Neural cell (in vitro differentiated cells): ENCODE measurements around the gene ZNF430. TPM values are rescaled to one million over a fixed set of nuclear protein-coding genes. Genes with fewer than 3 reads are reported as not detected.

ENCODE experiments used
- H2AFZ ChIP-seq: fragments of 200-600, 300-800 bp; sonication (generic), shearing (Covaris generic); 2 replicates; pipeline ENCODE4 v1.6.0; 2014; ENCODE audit warnings: low read depth, mild to moderate bottlenecking, antibody characterized with exemption, low read length, moderate library complexity
- H3F3A ChIP-seq: fragments of 200-600 bp; shearing (Covaris generic); 2 replicates; pipeline ENCODE4 v1.6.1; 2016; ENCODE audit warnings: mild to moderate bottlenecking, moderate library complexity, mixed read lengths, antibody characterized with exemption, low read length; ENCODE audit not compliant: insufficient read depth, poor library complexity, severe bottlenecking
- H3K27ac ChIP-seq: fragments of 200-600, 300-800 bp; sonication (generic), shearing (Covaris generic); 2 replicates; pipeline ENCODE4 v1.5.1; 2014; ENCODE audit warnings: mild to moderate bottlenecking, low read length, moderate library complexity
- H3K27me3 ChIP-seq: fragments of 300-800, 200-600 bp; sonication (generic), shearing (Covaris generic); 2 replicates; pipeline ENCODE4 v1.6.0; 2014; ENCODE audit warnings: mild to moderate bottlenecking, low read depth, low read length, moderate library complexity; ENCODE audit not compliant: insufficient read depth
- H3K36me3 ChIP-seq: fragments of 300-800, 200-600 bp; sonication (generic), shearing (Covaris generic); 2 replicates; pipeline ENCODE4 v1.5.1; 2014; ENCODE audit warnings: mild to moderate bottlenecking, antibody characterized with exemption, low read length, moderate library complexity; ENCODE audit not compliant: insufficient read depth
- H3K4me2 ChIP-seq: fragments of 300-800, 200-600 bp; sonication (generic), shearing (Covaris generic); 2 replicates; pipeline ENCODE4 v1.6.0; 2014; ENCODE audit warnings: mild to moderate bottlenecking, low read length
- H3K4me3 ChIP-seq: fragments of 300-800, 200-600 bp; sonication (generic), shearing (Covaris generic); 2 replicates; pipeline ENCODE4 v1.5.1; 2014; ENCODE audit warnings: mild to moderate bottlenecking, low read length, moderate library complexity
- H3K79me2 ChIP-seq: fragments of 200-600 bp; shearing (Covaris generic); replicated peaks from 2 replicates; pipeline ENCODE4 v1.6.0; 2014; ENCODE audit warnings: mild to moderate bottlenecking, low read length, moderate library complexity; ENCODE audit not compliant: insufficient read depth
- H3K9ac ChIP-seq: fragments of 300-800, 200-600 bp; sonication (generic), shearing (Covaris generic); 2 replicates; pipeline ENCODE4 v1.6.1; 2016; ENCODE audit warnings: mild to moderate bottlenecking, low read length, mixed read lengths
- H3K9me2 ChIP-seq: fragments of 200-600 bp; shearing (Covaris generic); 2 replicates; pipeline ENCODE4 v1.6.1; 2016; ENCODE audit warnings: mild to moderate bottlenecking, low read length, mixed read lengths; ENCODE audit not compliant: insufficient read depth
- H3K9me3 ChIP-seq: fragments of 200-600, 300-800 bp; sonication (generic), shearing (Covaris generic); 2 replicates; pipeline ENCODE4 v1.6.1; 2016; ENCODE audit warnings: mild to moderate bottlenecking, mixed run types, low read length, moderate library complexity, mixed read lengths
- H4K20me1 ChIP-seq: fragments of 200-600 bp; shearing (Covaris generic); 2 replicates; pipeline ENCODE4 v1.6.1; 2016; ENCODE audit warnings: mild to moderate bottlenecking, mixed run types; ENCODE audit not compliant: insufficient read depth
- CTCF ChIP-seq: fragments of 450-650 bp; IDR thresholded peaks from 2 replicates; pipeline ENCODE4 v1.5.1; 2014; ENCODE audit warnings: antibody characterized with exemption, mild to moderate bottlenecking, moderate library complexity; ENCODE audit not compliant: poor library complexity, severe bottlenecking
- EP300 ChIP-seq: fragments of 450-650 bp; conservative IDR thresholded peaks from 2 replicates; pipeline ENCODE4 v1.6.1; 2014; ENCODE audit warnings: antibody characterized with exemption, mild to moderate bottlenecking, moderate library complexity; ENCODE audit not compliant: poor library complexity, severe bottlenecking
- EZH2 ChIP-seq: fragments of 200-600, 300-800 bp; shearing (Covaris generic), sonication (generic); IDR thresholded peaks from 2 replicates; pipeline ENCODE4 v1.6.1; 2014; ENCODE audit warnings: antibody characterized with exemption, low read length, borderline replicate concordance, mild to moderate bottlenecking; ENCODE audit not compliant: insufficient read depth, poor library complexity, severe bottlenecking
- MXI1 ChIP-seq: fragments of 450-650 bp; conservative IDR thresholded peaks from 2 replicates; pipeline ENCODE4 v1.6.1; 2014; ENCODE audit warnings: antibody characterized with exemption, mild to moderate bottlenecking; ENCODE audit not compliant: poor library complexity, severe bottlenecking
- RAD21 ChIP-seq: fragments of 450-650 bp; conservative IDR thresholded peaks from 2 replicates; pipeline ENCODE4 v1.6.1; 2014; ENCODE audit warnings: antibody characterized with exemption, mild to moderate bottlenecking, moderate library complexity
- REST ChIP-seq: IDR thresholded peaks from 2 replicates; pipeline ENCODE4 v1.6.1; 2012; ENCODE audit warnings: borderline replicate concordance
- SMC3 ChIP-seq: fragments of 450-650 bp; conservative IDR thresholded peaks from 2 replicates; pipeline ENCODE4 v1.6.1; 2014; ENCODE audit warnings: antibody characterized with exemption, mild to moderate bottlenecking, moderate library complexity; ENCODE audit not compliant: poor library complexity
- TAF1 ChIP-seq: IDR thresholded peaks from 2 replicates; pipeline ENCODE4 v1.6.1; 2012; ENCODE audit warnings: low read depth
- polyA plus RNA-seq: library from polyadenylated mRNA; depleted of rRNA; stranded (reverse); fragments of >200 nt; gene quantifications from 2 replicates; pipeline ENCODE4 v1.2.3, GENCODE V29; 2014
- small RNA-seq, 3 experiments: library from RNA; depleted of rRNA; stranded (forward); fragments of <200 nt; gene quantifications; one replicate each; pipeline ENCODE3, GENCODE V24; 2012

The ZNF430 gene
- polyA plus RNA-seq, 1 donor from 2014 or later, result 13.7 TPM

GRCh38 chr19:21109116-21109515, 88.7 kb downstream of the ZNF430 start:
- peaks cover 4% of the 10 kb centered on the region for H3K36me3 ChIP-seq
- no peaks in the 10 kb centered on the region for H3K9me2 ChIP-seq
- H3K79me2 ChIP-seq, result no peaks in the 10 kb centered on the region
- no peaks in the 10 kb centered on the region for H4K20me1 ChIP-seq
- no peak overlapping the region for H3K27ac ChIP-seq
- no peaks in the 10 kb centered on the region for H3K27me3 ChIP-seq
- H3K4me2 ChIP-seq, result no peak overlapping the region
- H3K9me3 ChIP-seq, result no peaks in the 10 kb centered on the region
- no peak for TF ChIP-seq TAF1
- TF ChIP-seq MXI1, result no peak
- TF ChIP-seq SMC3, result no peak
- TF ChIP-seq EP300, result no peak
- TF ChIP-seq CTCF, result no peak
- no peak for TF ChIP-seq REST
- TF ChIP-seq EZH2, result no peak
- no peak for TF ChIP-seq RAD21
- H3K4me3 ChIP-seq, result no peak overlapping the region
- H3F3A ChIP-seq, result no peaks in the 10 kb centered on the region
- H2AFZ ChIP-seq, result no peak overlapping the region
- H3K9ac ChIP-seq, result no peak overlapping the region

Small RNA genes lying within 50 kb of the gene (small RNA-seq; reads per million reads assigned to genes)
- gene AC008739.3, result 0 reads per million in 3 experiments

Other genes starting within 250 kb of the ZNF430 start
- 2.1 and 6.1 TPM in 2 replicates for gene ZNF66, start 244.4 kb upstream of the ZNF430 start, polyA plus RNA-seq
- 18.8 and 22.1 TPM in 2 replicates for gene ZNF85, start 97.4 kb upstream of the ZNF430 start, polyA plus RNA-seq
- 55.9 and 68.8 TPM in 2 replicates for gene ZNF714, start 61.5 kb downstream of the ZNF430 start, polyA plus RNA-seq
- 14.0 and 16.3 TPM in 2 replicates for gene ZNF431, start 121.4 kb downstream of the ZNF430 start, polyA plus RNA-seq